HAP-1 (cell line): ENCODE data around the gene LRRC25.
"Not testable (repeated sequence)": the region's sequence is repeated elsewhere in the genome, so short reads cannot be mapped to it uniquely, and the experiment has no call there.

Experiments
- DNase-seq, 2 experiments: peaks; one replicate each; pipeline ENCODE4 v3.0.0-alpha.2; 2016 to 2020; ENCODE audit warnings: low spot score in 2 of 2
- H3K27me3 ChIP-seq: fragments of 250-450 bp; sonication (Bioruptor Pico); 2 replicates; pipeline ENCODE4 v1.5.1; 2020; ENCODE audit warnings: low read depth, mild to moderate bottlenecking, moderate library complexity
- H3K36me3 ChIP-seq: fragments of 250-450 bp; sonication (Bioruptor Pico); replicated peaks from 2 replicates; pipeline ENCODE4 v1.5.1; 2020; ENCODE audit warnings: mild to moderate bottlenecking
- H3K4me1 ChIP-seq: fragments of 250-450 bp; sonication (Bioruptor Pico); 2 replicates; pipeline ENCODE4 v1.5.1; 2020; ENCODE audit warnings: mild to moderate bottlenecking
- H3K4me3 ChIP-seq: fragments of 250-450 bp; sonication (Bioruptor Pico); 2 replicates; pipeline ENCODE4 v1.5.1; 2020; ENCODE audit warnings: mild to moderate bottlenecking, moderate library complexity
- H3K9me3 ChIP-seq: fragments of 250-450 bp; sonication (Bioruptor Pico); 2 replicates; pipeline ENCODE4 v1.5.1; 2020; ENCODE audit warnings: mild to moderate bottlenecking, moderate library complexity
- in situ Hi-C: fragments of 300-500 bp; cut with MboI; formaldehyde crosslinking; loops from 3 replicates; pipeline ENCODE4 v1.14.3; 2020; ENCODE audit warnings: low sequenced_read_pairs, inconsistent platforms, mixed read lengths

Gene LRRC25

DNA sequence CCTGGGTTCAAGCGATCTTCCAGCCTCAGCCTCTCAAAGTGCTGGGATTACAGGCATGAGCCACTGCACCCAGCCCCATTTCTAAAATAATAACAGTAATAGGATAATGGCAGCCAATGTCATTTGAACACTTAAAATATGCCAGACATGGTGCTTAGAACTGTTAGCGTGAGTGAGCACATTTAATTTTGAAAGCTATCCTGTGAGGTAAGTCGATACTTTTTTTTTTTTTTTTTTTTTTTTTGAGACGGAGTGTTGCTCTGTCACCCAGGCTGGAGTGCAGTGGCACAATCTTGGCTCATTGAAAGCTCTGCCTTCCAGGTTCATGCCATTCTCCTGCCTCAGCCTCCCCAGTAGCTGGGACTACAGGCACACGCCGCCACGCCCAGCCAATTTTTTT lies 42.7 kb downstream of the LRRC25 start:
- H3K9me3 ChIP-seq, DNase-seq, H3K36me3 ChIP-seq, H3K27me3 ChIP-seq, H3K4me3 ChIP-seq, H3K4me1 ChIP-seq: not testable (repeated sequence)
- in situ Hi-C loops: loop anchor here (5.0 kb wide), 1 partner anchor 53 kb away; no protein-coding TSS in a partner anchor

DNA sequence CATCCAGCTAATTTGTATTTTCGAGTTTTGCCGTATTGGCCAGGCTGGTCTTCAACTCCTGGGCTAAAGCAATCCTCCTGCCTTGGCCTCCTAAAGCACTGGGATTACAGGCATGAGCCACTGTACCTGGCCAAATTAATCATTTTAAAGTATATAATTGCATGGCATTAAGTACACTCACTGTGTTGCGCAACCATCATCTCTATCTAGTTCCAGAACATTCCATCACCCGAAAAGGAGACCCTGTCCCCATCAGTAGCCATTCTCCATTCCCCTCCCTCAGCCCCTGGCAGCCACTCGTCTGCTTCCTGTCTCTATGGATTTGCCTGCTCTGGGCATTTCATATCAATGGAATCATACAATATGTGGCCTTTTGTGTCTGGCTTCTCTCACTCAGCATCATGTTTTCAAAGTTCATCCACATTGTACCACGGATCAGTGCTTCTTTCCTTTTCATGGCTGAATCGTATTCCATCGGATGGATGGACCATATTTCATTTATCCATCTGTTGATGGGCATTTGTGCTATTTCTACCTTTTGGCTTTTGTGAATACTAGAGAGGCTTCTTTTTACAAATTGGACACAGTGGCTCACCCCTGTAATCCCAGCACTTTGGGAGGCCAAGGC lies 43.9 kb downstream of the LRRC25 start:
- H3K36me3 ChIP-seq: peaks cover 5% of the 10 kb centered on the region
- no peak for DNase-seq
- no peak overlapping the region for H3K4me3 ChIP-seq
- H3K4me1 ChIP-seq: no peaks in the 10 kb centered on the region
- no peaks in the 10 kb centered on the region for H3K9me3 ChIP-seq
- H3K27me3 ChIP-seq: no peaks in the 10 kb centered on the region; the same call in 1 of the 2 replicates
- in situ Hi-C loops: loop anchor here (5.0 kb wide), 1 partner anchor 54 kb away; no protein-coding TSS in a partner anchor

DNA sequence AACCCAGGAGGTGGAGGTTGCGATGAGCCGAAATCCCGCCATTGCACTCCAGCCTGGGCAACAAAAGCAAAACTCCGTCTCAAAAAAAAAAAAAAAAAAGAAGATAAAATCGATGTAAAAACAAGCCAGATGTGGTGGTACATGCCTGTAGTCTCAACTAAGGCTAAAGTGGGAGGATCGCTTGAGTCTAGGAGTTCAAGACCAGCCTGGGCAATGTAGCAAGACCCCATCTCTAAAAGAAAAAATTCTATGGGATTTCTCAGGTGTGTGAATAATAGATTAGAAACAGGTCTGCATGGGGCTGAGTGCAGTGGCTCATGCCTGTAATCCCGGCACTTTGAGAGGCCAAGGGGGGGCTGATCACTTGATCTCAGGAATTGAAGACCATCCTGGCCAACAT lies 45.9 kb downstream of the LRRC25 start:
- H3K36me3 ChIP-seq: no peaks in the 10 kb centered on the region
- DNase-seq: no peak
- H3K9me3 ChIP-seq: no peaks in the 10 kb centered on the region
- in situ Hi-C loops: loop anchor here (5.0 kb wide), 1 partner anchor 56 kb away; no protein-coding TSS in a partner anchor
- no peaks in the 10 kb centered on the region for H3K4me1 ChIP-seq
- H3K27me3 ChIP-seq: no peaks in the 10 kb centered on the region; the same call in 1 of the 2 replicates
- no peak overlapping the region for H3K4me3 ChIP-seq

DNA sequence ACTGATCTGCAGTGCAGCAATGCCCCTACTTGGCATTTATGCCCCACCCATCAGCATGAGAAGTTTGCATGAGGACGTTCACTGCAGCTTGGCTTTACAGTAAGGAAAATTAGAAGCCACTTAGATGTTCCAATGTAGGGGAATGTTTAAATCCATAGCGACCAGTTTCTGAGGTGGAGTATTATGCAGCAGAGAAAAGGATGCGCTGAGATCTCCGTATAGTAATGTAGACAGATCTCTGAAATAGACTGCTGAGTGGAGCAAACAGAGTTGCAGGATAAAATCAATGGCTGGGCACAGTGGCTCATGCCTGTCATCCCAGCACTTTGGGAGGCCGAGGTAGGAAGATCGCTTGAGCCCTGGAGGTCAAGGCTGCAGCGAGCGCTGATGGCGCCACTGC lies 46.9 kb downstream of the LRRC25 start:
- no peak for DNase-seq
- H3K9me3 ChIP-seq: no peaks in the 10 kb centered on the region
- H3K27me3 ChIP-seq: no peaks in the 10 kb centered on the region; the same call in 1 of the 2 replicates
- no peaks in the 10 kb centered on the region for H3K36me3 ChIP-seq
- H3K4me1 ChIP-seq: no peaks in the 10 kb centered on the region
- no peak overlapping the region for H3K4me3 ChIP-seq
- in situ Hi-C loops: loop anchor here (5.0 kb wide), 1 partner anchor 57 kb away; no protein-coding TSS in a partner anchor

DNA sequence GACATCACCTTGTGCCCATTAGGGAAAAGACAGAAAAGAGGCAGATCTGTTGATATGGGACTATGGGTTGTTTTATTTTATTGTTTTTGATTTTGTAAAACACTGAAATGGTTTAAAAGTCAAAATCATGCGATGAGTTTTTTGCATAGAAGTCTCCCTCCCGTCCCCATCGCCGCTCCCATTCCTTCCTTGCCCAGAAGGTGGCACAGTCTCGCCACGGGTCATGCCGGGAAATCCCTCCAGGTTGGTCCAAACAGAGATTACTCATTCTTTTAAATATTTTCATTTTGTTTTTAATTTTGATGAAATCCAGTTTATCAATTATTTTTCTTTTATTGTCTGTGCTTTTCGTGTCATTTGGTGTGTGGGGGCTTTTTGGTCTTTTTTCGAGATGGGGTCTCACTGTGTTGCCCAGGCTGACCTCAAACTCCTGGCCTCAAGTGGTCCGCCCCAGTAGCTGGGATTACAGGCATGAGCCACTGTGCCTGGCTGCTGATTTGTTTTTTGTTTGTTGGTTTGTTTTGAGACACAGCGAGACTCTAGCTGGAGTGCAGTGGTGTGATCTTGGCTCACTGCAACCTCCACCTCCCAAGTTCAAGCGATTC lies 47.8 kb downstream of the LRRC25 start:
- Histone ChIP-seq H3K36me3 (no peaks in the 10 kb centered on the region), H3K4me1 (no peaks in the 10 kb centered on the region), H3K4me3 (no peak overlapping the region), H3K9me3 (no peaks in the 10 kb centered on the region), H3K27me3 (no peaks in the 10 kb centered on the region; the same call in 1 of the 2 replicates)
- in situ Hi-C loops: loop anchor here (5.0 kb wide), 1 partner anchor 58 kb away; no protein-coding TSS in a partner anchor
- peak; percentile 31 to 75 for DNase-seq

DNA sequence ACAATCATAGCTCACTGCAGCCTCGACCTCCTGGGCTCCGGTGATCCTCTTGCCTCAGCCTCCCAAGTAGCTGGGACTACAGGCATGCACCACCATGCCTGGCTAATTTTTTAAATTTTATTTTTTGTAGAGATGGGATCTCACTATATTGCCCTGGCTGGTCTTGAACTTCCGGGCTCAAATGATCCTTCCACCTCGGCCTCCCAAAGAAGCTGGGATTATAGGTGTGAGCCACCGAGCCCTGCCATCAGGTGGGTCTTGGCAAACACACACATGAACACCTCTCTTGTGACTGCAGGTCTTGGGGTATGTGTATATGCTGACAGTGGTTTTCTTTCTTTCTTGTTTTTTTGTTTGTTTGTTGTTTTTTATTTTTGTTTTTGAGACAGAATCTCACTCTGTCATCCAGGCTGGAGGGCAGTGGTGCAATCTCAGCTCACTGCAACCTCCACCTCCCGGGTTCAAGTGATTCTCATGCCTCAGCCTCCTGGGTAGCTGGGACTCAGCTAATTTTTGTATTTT lies 48.5 kb downstream of the LRRC25 start:
- H3K4me1 ChIP-seq, H3K4me3 ChIP-seq, in situ Hi-C loops, H3K27me3 ChIP-seq, DNase-seq, H3K9me3 ChIP-seq, H3K36me3 ChIP-seq: not testable (repeated sequence)

DNA sequence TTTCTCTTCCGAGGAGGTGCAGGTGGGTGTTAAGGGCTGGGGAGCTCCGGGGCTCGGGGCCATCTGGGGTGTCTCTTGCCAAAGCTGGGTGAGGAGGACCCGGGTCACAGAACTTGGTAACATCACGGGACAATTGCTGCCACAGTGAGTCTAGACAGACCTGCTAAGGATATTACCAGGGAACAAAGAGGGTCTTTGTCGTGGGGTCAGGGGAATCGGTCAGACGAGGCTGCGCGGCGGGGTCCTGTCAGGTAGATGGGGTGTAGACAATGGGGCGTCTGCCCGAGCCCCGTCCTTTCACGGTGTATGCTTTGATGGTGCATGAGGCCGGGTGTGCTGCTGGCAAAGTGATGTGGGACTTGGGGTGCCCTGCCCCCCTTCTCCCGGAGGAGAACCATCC lies 49.3 kb downstream of the LRRC25 start:
- H3K9me3 ChIP-seq: no peaks in the 10 kb centered on the region
- H3K4me1 ChIP-seq: no peaks in the 10 kb centered on the region
- no peak overlapping the region for H3K4me3 ChIP-seq
- no peak for DNase-seq
- no peaks in the 10 kb centered on the region for H3K36me3 ChIP-seq
- in situ Hi-C loops: no loop called here
- H3K27me3 ChIP-seq: no peaks in the 10 kb centered on the region; the same call in 1 of the 2 replicates

DNA sequence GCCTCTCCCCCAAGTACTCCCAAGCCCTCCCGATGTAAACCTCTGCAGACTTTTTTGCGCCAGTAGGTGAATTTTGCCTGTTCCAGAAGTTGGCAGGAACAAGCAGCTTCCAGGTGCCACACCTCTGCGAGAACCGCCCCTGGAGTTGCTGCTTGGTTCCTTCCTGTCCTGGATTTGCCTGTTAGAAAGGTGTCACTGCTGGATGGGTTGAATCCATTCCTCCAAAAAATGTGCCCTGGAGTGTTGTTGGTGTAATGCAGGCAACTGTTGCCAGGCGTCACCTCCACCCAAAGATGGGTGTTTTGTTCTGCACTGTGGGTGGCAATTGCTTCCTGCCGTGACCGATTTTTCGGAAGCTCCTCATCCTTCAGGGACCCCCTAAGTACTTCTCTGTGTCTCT lies 51.3 kb downstream of the LRRC25 start:
- H3K9me3 ChIP-seq: no peaks in the 10 kb centered on the region
- no peak for DNase-seq
- in situ Hi-C loops: no loop called here
- H3K4me3 ChIP-seq: no peak overlapping the region
- no peaks in the 10 kb centered on the region for H3K36me3 ChIP-seq
- no peaks in the 10 kb centered on the region; the same call in 1 of the 2 replicates for H3K27me3 ChIP-seq
- H3K4me1 ChIP-seq: no peaks in the 10 kb centered on the region

DNA sequence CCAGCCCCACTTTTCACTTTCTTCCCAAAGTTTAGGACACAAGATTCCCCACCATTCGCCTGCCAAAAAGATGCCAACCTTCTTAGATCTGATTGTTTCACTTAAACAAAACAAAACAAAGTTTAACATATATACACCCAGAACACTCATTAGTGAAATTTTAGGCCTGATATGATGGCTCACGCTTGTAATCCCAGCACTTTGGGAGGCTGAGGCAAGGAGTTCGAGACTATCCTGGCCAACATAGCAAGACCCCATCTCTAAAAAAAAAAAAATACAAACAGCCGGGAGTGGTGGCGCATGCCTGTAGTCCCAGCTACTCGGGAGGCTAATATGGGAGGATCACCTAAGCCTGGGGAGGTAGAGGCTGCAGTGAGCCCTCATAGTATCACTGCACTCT lies 52.1 kb downstream of the LRRC25 start:
- Histone ChIP-seq H3K4me3 (no peak overlapping the region), H3K4me1 (no peaks in the 10 kb centered on the region), H3K9me3 (no peaks in the 10 kb centered on the region), H3K27me3 (no peaks in the 10 kb centered on the region; the same call in 1 of the 2 replicates), H3K36me3 (no peaks in the 10 kb centered on the region)
- DNase-seq: no peak
- in situ Hi-C loops: no loop called here

DNA sequence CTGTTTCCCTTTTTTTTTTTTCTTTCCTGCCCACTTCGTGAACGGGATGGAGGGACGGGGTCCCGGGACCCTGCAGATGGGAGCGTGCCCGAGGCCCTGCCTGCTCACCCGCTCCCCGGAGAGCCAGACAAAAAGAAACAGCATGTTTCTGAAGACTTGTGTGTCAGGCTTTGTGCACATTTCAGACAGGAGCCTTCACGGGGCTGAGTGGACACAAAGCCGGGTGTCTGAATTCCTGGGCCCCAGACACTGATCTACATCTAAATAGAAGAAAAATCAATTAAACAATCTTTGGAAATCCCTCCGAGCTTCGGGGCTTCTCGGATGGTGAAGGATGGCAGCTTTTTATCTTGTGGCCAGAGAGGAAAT lies 52.9 kb downstream of the LRRC25 start:
- Histone ChIP-seq H3K4me3 (no peak overlapping the region), H3K27me3 (no peaks in the 10 kb centered on the region; the same call in 1 of the 2 replicates), H3K36me3 (no peaks in the 10 kb centered on the region), H3K4me1 (peaks cover 4% of the 10 kb centered on the region), H3K9me3 (no peaks in the 10 kb centered on the region)
- in situ Hi-C loops: no loop called here
- no peak for DNase-seq

DNA sequence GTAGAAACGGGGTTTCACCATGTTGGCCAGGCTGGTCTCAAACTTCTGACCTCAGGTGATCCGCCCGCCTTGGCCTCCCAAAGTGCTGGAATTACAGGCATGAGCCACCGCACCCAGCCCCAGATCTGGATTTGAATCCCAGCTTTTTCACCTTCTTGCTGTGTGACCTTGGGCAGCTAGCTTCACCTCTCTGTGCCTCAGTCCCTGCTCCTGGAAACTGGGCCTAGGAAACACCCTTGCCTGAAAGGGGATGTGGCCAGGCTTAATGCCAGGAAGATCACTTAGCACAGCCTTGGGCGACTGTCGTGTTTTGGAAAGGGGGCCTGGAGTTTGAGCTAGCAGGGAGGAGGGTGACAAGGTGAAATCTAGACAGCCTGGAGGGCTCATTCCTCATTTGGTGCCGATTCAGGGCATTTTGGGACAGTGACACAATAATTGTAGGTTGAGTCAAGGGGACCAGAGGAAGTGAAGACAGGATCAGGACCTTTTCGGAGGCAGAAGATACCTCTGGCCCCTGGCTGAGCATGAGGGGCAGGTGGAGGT lies 55.3 kb downstream of the LRRC25 start:
- Histone ChIP-seq H3K9me3 (no peaks in the 10 kb centered on the region), H3K4me3 (no peak overlapping the region)
- in situ Hi-C loops: no loop called here

More for the DNA sequence above, 55.3 kb downstream of the LRRC25 start:
- Histone ChIP-seq H3K27me3 (no peaks in the 10 kb centered on the region), H3K4me1 (peaks cover 4% of the 10 kb centered on the region), H3K36me3 (no peaks in the 10 kb centered on the region)
- no peak for DNase-seq
